ENCODE results near the gene FSTL4.

The FSTL4 gene

DNA sequence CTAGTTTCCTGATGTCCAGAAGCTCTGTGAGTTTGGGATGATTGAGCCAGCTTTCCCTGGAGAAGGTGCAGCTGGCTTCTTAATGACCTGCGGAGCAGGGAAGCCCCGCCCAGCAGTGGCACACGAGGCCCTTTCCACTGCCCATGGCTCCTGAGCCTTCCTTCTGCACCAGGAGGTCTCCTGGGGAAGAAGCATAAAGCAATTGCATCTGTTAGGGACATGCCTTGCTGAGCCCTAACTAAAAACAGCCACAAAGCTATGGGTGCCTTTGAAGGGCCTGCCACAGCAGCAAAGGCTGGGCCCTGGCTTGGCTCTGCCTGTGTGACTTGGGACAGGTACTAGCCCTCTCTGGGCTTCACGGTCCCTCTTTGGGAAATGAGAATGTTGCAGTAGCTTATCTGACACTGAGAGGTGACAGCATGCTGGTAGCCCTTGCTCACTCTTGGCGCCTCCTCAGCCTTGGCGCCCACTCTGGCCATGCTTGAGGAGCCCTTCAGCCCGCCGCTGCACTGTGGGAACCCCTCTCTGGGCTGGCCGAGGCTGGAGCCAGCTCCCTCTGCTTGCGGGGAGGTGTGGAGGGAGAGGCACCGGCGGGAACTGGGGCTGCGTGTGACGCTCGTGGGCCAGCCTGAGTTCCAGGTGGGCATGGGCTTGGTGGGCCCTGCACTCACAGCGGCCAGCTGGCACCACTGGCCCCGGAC, 218.4 kb downstream of the FSTL4 start:
- in situ Hi-C loops (cut with HindIII; ENCODE audit: low sequenced_read_pairs) = no loop called here

DNA sequence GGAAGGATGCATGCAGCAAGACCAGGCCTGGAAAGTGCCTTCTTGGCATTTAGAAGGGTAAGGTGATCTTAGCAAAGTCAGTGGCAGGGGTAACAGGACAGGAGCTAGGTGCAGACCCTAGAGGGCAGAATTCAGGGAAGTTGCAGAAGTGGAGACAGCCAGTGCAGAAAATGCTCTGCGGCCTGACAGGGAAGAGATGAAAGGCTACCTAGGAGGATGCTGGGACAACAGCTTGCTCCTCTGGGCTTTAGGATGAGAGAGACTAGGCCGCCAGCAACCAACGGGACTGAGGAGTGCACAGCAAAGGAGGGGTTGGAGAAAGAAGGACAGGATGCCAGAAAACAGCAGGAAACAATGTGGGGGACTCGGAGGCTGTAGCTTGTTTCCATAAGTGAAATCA, 219.9 kb downstream of the FSTL4 start:
- in situ Hi-C loops (cut with HindIII; ENCODE audit: low sequenced_read_pairs) = no loop called here

DNA sequence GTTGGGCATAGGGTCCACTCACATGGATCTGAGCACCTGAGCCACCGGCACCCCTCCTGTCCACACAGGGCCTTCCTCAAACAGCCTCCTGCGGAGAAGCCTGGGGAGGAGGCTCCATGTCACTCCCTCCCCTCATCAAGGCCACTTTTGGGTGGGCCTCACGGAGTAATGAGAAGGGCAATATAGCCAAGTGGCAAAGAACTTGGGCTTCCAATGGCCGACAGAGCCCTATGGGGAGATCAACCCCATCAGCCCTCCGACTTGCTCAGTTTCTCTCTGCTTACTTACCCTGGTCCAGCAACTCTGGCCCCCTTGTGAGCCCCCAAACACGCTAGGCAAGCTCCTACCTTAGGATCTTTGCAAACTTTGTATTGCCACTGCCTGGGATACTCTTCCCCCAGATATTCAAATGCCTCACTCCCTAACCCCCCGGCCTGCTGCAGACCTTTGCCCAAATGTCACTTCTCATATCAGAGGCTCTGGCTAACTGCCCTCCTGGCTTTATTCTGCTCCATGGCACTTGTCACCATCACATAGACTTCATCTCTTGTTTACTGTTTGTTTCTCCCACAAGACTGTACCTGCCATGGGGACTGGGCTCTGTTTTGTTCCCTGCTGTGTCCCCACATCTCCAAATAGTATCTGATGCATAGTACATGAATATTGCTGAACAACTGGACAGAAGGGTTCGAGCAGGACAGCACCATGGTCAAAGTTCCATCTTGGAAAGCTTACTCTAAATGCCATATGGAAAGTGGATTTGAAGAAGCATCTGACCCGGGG, 220.8 kb downstream of the FSTL4 start:
- in situ Hi-C loops (cut with HindIII; ENCODE audit: low sequenced_read_pairs) = no loop called here

DNA sequence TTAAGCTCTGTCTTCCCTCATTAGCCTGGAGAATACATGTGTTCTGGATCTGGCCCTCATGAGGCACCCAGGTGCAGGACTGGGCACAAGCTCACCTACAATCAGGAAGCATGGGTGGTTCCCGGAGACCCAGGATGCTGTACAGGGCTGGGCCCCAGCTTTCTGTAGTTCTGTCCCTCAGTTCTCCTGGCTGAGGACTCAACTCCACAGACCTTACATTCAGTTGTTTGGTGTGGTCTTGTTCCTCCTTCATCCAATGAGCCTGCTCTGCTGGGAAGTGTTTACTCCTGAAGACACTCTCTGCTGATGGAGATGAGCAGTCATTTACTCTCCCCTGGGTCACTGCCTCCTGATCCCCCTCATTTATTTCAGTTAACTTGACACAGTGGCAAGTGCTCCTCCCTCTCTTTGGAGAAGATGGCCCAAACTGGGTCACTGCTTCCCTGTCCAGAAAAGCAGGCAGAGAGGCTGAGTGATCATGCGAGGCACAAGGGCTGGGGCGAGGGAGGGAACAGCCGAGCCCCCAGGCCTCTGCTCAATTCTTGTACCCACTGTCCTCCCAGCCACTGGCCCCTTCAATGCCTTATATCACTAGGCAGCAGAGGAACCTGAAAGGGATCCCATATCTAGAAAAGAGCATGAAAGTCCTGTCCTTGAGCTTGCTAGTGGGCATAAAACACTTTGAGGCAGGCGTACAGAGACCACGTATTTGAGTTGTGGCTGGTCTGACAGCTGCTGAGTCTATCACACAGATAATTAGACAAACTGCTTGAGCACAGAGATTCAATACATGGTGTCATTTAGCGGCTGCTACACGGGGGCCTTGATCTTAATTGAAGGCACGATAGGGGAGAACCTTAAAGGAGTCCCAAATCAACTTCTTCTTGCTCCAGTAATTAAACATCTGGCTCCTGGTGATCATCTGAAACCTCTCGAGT, 221.7 kb downstream of the FSTL4 start:
- in situ Hi-C loops (cut with HindIII; ENCODE audit: low sequenced_read_pairs) = no loop called here

DNA sequence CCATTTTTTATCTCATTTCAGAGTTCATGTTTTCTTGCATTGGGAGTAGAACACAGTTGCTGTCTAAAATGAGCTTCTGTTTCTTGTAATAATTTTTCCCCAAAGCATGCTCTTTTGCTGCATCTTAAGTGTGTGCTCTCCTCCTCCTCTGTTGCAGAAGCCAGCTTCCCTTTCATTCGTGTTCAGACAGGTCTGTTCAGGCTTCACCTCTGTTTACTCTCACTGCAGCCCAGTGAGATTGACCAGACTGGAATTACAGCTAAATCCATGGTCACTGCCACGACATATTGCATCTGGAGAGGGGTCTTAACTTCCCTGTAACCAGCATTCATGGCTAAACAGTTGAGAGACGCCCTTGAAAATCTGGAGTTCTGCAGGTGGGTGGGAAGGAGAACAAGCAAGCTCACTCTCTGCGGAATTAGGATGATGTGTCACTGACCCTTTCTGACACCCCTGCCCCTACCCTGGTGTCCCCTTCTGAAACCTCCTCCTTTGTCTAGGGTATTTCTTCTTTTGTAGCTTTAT, 223.2 kb downstream of the FSTL4 start:
- in situ Hi-C loops (cut with HindIII; ENCODE audit: low sequenced_read_pairs) = no loop called here

DNA sequence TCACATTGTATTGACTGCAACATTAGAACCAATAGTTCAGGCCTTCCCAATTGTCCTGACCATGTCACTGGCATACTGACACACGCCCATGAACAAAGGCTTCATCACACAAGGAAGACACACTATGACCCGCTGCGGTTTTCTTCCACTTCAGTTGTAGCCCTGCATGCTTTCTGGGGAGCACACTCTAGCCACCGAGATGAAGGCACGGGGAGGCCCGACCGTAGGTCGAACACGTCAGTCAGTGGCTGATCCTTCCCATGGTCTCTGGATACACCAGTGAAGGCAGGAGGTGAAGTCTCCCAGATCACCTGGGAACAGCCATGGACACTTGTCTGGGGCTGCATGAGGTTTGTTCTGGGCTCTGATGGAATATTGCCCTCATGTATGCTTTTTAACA, 224.7 kb downstream of the FSTL4 start:
- in situ Hi-C loops (cut with HindIII; ENCODE audit: low sequenced_read_pairs) = no loop called here

DNA sequence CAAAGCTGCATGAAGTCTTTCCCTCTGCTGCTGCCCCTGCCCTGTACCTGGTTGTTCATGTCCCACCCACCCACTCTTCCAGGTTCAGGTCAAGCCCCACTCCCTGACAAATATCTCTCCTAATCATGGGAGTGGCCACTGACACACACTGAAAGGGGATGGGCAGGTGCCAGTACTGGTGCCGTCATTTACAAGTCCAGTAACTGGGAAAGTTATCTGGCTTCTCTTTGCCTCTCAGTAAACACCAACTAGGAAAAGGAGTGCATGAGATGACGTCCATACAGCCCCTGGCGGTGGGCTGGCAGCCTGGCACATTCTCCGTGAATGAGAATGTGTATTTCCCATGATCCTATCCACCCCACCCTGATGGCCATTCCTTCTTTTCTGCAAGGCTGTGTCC, 225.2 kb downstream of the FSTL4 start:
- in situ Hi-C loops (cut with HindIII; ENCODE audit: low sequenced_read_pairs) = no loop called here

DNA sequence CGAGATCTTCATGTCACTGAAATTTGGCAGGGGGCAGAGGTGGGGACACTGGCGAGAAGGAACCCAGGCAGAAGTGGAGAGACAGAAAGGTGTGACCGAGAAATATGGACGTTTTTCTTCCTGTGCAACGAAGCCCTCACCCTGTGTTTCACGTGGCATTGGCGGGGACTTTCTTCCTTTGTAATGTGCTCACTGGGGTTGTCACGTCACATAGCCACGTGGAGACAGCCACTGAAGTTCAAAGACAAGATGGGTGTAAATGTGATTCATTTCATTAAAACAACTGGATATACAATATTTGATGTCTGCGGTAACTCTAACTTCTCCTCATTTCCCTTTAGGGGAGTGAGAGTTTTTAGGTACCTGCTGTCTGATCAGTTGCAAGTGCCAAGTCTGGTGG, 225.7 kb downstream of the FSTL4 start:
- in situ Hi-C loops (cut with HindIII; ENCODE audit: low sequenced_read_pairs) = no loop called here

DNA sequence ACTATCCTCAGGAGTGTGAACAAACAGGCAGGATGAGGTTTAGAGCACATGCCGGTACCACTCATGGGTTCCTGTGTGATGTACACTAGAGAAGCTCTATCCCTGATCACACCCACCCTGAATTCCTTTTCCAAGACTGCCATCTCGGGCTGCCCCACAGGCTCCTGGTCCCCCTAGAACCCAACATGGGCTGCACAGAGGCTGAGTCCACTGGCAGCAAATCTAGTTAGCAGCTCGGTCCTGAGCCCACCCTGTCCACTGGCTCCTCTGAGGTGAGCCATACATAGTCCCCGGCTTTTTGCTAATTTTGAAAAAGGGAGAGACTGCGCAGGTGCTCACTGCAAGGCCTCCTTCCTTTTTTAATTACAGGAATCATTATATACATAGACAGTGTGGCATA, 227.0 kb downstream of the FSTL4 start:
- in situ Hi-C loops (cut with HindIII; ENCODE audit: low sequenced_read_pairs) = no loop called here

DNA sequence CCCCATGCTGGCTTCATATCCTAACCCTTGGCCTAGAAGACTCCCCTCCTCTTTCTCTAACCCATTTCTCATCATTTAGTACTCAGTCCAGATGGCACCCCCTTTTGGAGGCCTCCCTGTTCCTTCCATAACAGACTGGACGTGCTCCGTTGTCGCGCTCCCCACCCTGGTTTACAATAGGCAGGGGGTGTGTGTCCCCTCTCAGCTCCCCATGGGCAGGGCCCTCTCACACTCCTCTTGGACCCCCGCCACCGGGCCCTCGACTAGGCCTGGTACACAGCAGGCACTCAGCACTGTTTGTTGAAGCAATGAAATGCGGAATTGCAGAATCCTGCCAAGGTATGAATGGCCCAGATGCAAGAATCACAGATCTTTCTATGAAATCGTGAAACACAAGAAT, 227.4 kb downstream of the FSTL4 start:
- in situ Hi-C loops (cut with HindIII; ENCODE audit: low sequenced_read_pairs) = no loop called here

DNA sequence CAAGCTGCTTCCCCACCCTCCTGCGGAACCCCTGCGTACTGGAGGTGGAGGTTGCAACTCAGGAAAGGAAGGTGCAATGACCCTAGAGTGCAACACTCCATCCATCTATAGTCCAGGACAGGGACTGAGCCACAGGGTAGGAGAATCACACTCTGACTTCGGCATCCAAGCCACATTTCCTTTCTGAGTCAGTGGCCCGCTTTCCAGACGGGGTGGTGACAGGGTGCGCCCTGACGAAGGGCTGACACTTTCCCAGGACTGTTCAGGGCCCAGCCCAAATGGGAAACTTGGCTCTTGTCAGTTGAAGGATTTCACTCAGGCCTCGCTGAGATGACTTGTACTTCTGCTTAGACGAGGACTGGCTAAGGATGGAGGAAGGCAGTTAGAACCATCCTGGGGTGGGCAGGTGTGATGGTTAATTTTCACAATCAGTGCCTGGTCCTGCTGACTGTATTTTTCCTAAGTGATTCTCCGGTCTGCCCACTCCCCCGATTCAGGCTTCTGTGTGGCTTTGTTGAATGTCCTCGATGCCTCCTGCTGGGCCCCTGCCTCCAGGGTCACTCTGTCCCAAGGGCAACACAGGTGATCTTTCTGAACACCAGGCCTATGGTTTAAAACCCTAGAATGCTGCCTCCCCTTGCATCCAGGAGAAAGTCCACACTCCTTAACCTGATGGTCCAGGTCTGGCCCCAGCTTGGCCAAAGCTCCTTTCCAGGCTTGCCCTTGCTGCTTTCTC, 228.1 kb downstream of the FSTL4 start:
- in situ Hi-C loops (cut with HindIII; ENCODE audit: low sequenced_read_pairs) = no loop called here

DNA sequence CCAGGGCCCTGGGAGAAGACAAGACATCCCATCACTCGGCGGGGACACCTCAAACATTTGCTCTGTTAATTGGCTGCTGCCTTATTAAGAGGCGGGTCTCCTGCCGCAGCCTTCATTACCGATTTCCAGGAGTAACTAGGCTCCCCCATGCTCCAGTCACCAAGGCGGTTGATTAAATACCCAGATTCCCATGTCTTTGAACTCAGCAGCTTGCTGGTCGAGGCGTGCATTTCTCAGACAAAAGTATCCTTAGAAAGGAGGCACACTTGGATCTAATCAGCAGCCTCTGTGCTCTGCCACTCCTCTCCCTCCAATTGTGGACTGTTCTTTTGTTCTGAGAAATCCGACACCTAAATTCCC, 228.8 kb downstream of the FSTL4 start:
- in situ Hi-C loops (cut with HindIII; ENCODE audit: low sequenced_read_pairs) = no loop called here

DNA sequence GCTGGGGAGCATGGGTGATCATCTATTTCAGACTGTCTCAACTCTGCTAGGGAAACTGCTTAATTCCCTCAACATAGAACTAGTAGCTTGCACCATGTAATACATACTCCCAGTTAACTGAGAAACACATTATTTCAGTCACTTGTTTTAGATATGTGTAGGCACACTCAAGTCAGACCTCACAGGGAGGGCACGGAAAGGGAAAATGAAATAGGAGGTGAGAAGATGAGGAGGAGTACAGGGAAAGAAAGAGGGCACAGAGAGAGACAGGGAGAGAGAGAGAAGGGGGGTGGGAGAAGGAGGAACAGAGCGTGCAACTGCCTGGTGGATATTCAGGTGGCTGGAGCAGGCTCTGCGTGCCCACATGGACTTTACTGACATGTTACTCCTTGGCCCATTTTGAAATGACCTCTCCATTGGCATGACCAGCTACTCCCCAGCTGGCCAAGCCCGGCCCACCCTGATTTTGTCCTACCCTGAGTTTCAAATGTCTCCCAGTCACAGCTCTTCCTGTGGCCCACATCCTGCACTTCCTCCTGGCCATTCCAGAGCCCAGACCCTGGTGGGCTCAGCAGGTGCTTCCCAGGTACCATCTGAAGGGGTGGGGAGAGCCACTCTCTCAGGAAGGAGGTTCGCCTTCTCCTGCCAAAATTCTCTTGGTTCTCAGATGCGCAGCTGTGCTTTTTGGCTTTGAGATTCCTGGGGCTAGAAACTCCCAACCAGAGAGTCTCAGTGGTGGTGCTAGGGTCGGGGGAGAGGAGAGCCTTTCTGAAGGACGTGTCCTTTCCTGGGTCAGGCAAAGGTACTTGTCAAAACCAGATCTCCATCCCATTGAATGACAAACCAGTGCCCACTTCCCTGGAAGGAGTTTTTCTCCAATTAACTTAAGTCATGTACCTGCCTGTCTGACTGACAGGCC, 229.4 kb downstream of the FSTL4 start:
- in situ Hi-C loops (cut with HindIII; ENCODE audit: low sequenced_read_pairs) = no loop called here

DNA sequence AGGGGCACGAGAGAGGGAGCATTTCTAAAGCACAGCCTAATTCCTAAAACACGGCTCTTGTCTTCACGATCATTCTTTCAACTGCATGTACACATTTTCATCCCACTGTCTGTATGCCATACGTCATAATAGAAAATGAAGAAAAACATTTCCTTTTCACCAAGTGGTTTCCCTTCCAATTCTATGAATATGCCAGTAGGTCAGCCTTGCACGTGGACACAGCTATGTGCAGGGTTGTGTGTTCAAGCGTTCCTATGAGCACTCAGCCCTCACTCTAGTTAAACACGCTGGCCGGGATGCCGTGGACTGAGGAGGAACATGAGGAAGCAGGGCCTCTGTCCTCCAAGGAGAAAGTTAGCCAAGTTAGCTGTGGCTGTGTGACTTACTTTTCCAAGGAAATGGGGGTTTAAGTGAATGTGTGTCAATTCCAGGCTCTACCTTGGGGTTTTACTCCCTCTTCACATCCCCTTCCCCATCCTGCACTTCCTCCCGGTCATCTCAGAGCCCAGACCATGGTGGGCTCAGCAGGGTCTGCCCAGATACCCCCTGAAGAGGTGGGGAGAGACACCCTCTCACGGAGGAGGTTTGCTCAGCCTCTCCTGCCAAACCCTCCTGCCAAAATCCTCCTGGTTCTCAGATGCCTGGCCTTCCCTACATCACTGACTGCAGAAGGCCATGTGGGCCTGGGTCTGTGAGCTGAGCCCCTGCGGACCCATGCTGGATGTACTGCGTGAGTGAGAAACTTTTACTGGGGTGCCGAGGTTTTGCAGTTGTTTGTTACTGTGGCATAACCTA, 230.6 kb downstream of the FSTL4 start:
- in situ Hi-C loops (cut with HindIII; ENCODE audit: low sequenced_read_pairs) = no loop called here

DNA sequence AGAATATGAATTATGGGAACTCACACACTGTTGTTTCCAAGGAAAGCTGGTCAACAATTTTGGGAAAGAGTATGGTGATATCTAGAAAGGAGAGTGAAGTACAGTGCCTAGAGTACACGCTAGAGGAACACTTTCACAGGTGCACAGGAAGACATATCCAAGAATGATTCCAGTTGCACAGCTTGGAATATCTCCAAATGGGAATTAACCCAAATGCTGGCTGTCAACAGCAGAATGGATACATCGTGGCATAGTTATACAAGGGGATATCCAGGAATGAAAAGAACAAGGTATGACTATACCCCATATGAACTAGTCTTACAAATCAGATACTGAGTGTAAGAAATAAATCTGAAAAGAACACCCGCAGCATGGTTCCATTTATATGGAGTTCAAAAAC, 231.3 kb downstream of the FSTL4 start:
- in situ Hi-C loops (cut with HindIII; ENCODE audit: low sequenced_read_pairs) = no loop called here

DNA sequence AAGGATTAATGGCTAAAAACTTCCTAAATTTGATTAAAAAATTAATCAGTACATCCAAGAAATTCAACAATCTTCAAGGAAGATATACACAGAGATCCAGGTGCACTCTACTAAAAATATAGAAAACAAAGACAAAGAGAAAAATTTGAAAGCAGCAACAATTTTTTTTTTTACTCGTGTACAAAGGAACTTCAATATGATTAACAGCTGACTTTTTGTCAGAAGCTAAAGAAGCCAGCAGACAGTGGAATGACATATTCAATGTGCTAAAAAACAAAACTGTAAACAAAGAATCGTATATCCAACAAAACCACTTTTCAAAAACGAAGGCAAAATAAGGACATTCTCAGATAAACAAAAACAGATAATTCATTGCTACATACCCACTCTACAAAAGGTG, 234.6 kb downstream of the FSTL4 start:
- in situ Hi-C loops (cut with HindIII; ENCODE audit: low sequenced_read_pairs) = loop anchor here (5.0 kb wide), 1 partner anchor 45 kb away; no protein-coding TSS in a partner anchor

DNA sequence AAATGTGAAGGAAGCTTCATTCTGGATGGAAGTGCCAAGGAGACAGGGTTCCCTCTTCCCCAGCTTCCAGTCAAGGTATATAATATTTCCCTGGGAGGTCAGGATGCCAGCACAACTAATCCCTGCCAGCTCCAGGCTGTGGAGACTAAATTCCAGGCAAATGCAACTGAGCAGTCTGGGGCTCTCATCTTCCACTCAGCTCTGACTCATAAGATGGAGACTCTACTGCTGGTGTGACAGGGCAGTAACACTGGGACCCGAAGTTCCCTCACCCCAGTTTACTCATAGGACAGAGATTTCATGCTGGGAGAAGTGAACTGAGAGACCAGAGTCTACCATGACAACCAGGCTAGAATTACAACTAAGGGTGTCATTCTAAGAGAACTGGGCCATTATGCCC, 235.4 kb downstream of the FSTL4 start:
- in situ Hi-C loops (cut with HindIII; ENCODE audit: low sequenced_read_pairs) = loop anchor here (5.0 kb wide), 1 partner anchor 45 kb away; no protein-coding TSS in a partner anchor

DNA sequence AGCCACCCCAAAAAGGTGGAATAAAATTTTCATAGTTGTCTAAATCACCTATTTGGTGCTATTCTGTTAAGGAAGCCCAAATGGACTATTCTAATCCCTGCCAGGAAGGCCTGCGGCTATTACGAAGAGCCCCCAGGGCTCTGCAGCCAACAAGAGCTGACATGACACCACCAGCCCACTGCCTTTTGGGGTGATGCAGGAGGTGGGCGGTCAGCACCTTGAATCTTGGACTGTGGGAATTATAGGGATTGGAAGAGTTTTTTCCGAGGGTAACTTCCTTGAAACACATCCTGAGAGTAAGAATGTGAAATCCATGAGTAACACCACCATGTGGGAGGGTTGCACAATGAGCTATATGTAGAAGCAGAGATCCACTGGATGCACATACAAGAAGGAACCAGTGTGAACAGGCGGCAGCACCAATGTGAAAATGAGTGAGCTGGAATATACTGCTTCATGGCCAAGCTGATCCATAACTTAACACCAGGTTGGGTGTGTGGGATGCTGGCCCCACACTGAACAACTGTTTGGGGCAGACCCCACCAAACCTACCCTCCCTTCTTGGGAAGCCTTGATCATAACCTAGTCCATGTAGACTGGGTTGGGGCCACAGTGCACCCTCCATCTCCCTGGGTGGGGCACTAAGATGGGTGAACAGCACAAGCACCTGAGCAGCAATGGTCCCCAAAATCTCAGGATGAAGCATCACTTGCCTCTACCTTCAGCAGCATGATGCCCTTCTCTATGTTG, 239.0 kb downstream of the FSTL4 start:
- in situ Hi-C loops (cut with HindIII; ENCODE audit: low sequenced_read_pairs) = no loop called here

Measured in endothelial cell of hepatic sinusoid (primary cell).